Left renal cortex interstitium (tissue), 4 donors: Measurements from ENCODE around the gene TMC1. TPM values are rescaled to one million over a fixed set of nuclear protein-coding genes. Genes with fewer than 3 reads are reported as not detected.
A peak's percentile ranks its signal among the peaks of the same experiment; 100 is the strongest.

ENCODE experiments used
- DNase-seq, 4 donors: peaks; one replicate each; pipeline ENCODE4 v3.0.0-alpha.2; 2013; ENCODE audit warnings: low read depth in 4 of 4, low spot score in 2 of 4, missing footprints in 1 of 4
- polyA plus RNA-seq, 4 donors: library from polyadenylated mRNA; unstranded; fragments of 120-200 nt; gene quantifications; one replicate each; pipeline ENCODE4 v1.2.1, GENCODE V29; 2013; ENCODE audit not compliant: insufficient read length in 4 of 4

The TMC1 gene
- polyA plus RNA-seq, 4 donors = 0.86 to 1.2 (median 0.97) TPM

- no peak for DNase-seq
Observed at GRCh38 chr9:72565535-72565934, 44.1 kb downstream of the TMC1 start.

DNA sequence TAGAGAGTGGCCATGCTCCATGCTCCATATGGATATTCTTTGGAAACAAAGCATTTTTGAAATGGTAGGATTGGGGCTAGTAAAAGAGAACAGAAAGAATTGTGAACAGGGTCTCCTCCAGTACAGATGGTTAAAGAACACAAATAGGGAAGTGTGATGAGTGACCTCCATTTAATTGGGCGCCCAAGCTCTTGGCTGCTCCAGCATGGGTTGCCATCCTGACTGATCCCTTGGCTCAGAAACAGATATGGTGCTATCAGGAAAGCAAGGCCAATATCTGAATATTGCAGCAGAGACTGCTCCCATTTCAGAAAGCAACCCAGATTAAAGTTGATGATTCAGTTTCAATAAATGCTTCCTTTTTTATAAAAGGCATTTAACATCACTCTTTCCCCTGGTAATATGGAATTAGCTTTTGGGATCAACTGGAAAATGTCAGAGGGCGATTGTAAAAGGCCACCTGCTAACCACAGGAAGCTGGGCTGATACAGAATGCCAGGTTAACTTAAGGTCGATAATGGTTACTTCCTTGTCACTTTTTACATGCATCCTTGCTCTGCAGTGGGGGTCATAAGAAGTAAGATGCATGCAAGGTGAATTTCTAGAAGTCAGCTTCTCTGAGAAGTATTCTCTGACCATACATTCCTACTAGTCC, 52.9 kb downstream of the TMC1 start:
- no peak for DNase-seq

- DNase-seq = no peak
Observed at GRCh38 chr9:72575666-72576065, 54.3 kb downstream of the TMC1 start.

GRCh38 chr9:72576087-72576486, 54.7 kb downstream of the TMC1 start:
- no peak for DNase-seq

DNA sequence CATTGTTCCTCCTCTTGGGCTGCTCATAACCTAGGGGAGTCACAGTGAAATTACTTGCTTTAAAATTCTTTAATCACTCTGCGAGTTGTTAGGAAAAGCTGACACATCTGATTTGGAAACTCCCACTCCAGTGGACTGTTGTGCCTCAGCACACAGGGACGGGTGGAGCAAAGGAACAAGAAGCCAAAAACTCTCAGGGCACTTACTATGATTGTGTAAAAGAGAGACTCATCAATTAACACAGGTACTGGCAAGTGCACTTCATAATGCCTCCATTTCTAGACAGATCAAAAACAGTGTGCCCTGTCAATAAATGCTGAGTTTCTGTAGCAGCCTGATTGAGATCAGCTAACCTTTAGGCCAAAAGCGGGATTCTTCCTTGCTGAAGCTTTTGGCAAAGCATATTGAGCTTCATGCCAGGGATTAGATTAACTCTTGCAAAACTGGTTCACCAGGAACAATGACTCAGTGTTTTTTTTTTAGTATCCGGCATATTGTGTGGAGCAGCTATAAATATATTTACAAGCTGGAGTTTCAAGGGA, 55.9 kb downstream of the TMC1 start:
- no peak for DNase-seq

- no peak for DNase-seq
Observed at GRCh38 chr9:72579190-72579589, 57.8 kb downstream of the TMC1 start.

- DNase-seq = no peak
Observed at GRCh38 chr9:72579880-72580550, 58.6 kb downstream of the TMC1 start.

DNA sequence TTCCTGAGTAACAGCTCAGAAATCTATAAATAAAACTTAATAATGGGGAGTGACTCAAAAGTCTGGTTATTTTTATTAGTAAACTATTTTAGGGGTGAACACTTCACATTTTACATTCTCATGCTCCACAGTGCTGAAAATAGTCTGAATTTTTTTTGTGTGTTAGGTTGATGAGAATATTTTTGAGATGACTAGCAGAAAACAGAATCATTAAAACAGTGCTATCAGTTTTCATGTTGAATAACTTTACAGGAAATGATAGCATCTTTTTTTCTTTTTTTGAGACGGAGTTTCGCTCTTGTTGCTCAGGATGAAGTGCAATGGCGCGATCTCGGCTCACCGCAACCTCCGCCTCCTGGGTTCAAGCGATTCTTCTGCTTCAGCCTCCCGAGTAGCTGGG, 60.3 kb downstream of the TMC1 start:
- no peak for DNase-seq

- DNase-seq = no peak
Observed at GRCh38 chr9:72583370-72583769, 62.0 kb downstream of the TMC1 start.

DNA sequence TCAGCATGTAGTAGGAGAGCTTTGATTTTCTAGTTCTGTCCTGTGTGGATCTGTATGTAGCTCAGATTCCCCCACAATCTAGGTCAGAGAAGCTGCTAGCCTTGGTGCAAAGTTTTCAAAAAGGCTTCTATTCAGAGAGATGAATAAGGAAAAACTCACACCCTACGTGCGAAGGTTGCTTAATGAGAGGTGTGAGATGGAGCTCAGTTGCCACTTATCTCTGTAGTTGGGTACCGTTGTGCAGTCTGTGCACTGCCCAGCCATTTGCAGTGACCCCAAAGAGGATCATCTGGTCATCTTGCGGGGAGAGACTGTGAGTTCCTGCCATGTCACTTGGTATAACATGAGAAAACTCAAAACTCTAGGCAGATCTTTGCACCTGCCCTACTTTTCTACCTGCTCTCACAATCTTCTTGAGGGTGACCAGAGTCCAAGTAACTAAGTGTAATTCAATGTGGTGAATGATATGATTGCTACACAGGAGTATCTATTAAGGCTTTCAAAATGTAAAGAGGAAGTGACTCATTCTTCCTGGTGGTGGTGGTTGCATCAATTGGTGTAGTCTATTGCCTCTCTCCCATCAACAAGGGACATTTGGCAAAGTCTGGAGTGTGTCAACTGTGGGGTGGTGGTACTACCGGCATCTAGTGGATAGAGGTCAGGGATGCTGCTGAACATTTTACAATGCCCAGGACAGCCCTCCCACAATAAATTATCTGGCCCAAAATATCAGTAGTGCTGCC, 65.2 kb downstream of the TMC1 start:
- DNase-seq = no peak

DNA sequence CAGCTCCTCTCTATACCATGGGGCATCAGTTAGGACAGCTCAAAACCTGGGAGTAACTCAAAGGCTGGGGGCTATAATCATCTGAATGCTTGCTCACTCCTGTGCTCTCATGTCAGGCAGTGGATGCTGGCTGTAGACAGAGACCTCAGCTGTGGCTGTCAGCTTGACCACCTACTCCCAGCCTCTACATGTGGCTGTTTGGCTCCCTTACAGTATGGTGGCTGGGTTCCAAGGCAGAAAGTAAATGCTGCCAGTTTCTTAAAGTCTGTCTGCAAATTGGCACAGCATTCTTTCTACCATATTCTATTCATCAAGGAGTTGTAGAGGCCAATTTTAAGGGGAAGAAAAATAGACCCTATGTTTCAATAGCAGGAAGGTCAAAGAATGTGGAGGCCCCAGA, 66.9 kb downstream of the TMC1 start:
- no peak for DNase-seq

- no peak for DNase-seq
Observed at GRCh38 chr9:72589667-72590521, 68.5 kb downstream of the TMC1 start.

GRCh38 chr9:72590824-72591223, 69.4 kb downstream of the TMC1 start:
- DNase-seq = no peak

DNA sequence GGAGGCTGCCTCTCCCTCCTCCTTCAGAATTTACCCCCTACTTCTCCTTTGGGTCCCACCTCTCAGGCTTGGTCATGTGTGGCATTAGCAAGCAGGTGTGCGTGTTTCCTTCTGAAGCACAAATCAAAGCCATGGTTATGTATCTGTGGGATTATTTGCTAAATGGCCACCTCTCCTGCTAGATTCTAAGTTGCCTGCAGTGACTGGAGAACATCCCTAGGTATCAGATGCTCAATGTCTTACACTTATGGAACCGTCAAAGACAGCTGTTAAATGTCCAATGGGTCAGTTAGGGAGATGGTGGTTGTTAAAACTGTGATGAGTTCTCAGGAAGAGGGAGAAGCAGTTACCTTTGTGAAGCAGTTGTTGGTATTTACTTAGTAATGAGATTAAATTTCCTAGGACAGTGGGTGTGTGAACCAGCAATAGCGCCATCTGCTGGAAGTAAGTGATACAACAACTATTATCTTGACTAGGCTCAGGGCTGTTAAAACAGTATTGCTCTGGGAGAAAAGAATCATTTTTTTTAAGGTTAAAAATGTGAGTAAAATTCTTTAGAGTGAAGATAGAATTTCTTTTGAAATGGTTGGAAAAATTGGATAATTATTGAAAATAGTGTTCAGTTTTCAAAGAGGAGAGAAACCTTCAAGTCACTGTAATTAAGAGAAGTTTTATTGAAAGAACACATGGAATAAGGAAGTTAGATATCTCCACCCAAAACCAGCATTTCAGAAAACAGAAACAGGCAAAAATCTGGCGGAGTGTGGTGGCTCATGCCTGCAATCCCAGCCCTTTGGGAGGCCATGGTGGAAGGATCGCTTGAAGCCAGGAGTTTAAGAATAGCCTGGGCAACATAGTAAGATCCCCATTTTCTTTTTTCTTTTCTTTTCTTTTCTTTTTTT, 71.3 kb downstream of the TMC1 start:
- DNase-seq = peak; percentile 30 to 56 (median 44)

- no peak for DNase-seq
Observed at GRCh38 chr9:72596451-72597180, 75.2 kb downstream of the TMC1 start.

GRCh38 chr9:72597181-72597517, 75.7 kb downstream of the TMC1 start:
- no peak for DNase-seq

DNA sequence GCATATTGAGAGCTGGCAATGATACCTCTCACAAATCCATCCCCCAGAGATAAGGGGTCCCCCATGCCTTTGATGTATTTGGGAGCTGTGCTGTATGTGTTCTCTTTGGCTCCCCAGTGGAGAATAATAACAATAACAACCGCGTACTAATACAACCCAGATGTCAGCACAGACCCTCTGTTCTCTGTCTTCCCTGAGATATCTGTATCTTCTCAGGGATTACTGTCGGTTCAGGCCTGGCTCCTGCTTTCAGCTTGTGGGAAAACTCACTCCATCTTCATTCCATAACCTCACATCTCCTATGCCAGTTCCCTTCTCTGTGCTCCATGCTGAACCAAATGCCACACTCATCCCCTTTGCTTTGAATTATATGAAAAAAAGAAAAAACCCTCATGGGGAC, 76.2 kb downstream of the TMC1 start:
- DNase-seq = no peak

GRCh38 chr9:72598639-72599038, 77.2 kb downstream of the TMC1 start:
- no peak for DNase-seq
